Stimulated activated CD4-positive, alpha-beta T cell treated with anti-CD3 and anti-CD28 coated beads, TNF-alpha, amount 100 ng/mL, for 4 hours (primary cell): ENCODE measurements around the gene IRF9.

Experiments
- DNase-seq, 3 experiments: peaks; one replicate each; pipeline ENCODE4 v3.0.0-alpha.2; 2020; ENCODE audit warnings: low read depth in 3 of 3

The IRF9 gene

DNA sequence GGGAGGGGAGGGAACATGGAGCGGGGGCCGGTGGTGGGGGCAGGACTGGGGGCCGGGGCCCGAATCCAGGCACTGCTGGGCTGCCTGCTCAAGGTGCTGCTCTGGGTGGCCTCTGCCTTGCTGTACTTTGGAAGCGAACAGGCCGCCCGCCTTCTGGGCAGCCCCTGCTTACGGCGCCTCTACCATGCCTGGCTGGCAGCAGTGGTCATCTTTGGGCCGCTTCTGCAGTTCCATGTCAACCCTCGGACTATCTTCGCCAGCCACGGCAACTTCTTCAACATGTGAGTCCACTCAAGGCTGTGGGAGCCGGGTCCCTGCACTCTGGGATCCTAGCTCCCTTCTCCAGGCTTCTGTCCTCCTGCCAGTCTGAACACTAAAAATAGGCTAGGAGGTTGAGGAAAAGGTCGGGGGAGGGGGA is 29.5 kb upstream of the IRF9 start:
- no peak for DNase-seq

DNA sequence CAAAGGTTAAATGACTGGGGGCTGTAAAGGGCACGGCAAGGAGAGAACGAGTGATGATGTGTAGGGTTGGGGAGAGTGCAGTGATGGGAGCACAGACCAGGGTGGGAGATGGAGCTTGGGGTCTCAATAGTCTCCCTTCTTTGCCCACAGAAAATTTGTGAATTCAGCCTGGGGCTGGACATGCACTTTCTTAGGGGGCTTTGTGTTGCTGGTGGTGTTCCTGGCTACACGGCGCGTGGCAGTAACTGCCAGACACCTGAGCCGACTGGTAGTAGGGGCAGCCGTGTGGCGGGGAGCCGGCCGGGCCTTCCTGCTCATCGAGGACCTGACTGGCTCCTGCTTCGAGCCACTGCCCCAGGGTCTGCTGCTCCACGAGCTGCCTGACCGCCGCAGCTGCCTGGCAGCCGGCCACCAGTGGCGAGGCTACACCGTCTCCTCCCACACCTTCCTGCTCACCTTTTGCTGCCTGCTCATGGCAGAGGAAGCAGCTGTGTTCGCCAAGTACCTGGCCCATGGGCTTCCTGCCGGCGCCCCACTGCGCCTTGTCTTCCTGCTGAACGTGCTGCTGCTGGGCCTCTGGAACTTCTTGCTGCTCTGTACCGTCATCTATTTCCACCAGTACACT is 28.9 kb upstream of the IRF9 start:
- DNase-seq, result no peak

DNA sequence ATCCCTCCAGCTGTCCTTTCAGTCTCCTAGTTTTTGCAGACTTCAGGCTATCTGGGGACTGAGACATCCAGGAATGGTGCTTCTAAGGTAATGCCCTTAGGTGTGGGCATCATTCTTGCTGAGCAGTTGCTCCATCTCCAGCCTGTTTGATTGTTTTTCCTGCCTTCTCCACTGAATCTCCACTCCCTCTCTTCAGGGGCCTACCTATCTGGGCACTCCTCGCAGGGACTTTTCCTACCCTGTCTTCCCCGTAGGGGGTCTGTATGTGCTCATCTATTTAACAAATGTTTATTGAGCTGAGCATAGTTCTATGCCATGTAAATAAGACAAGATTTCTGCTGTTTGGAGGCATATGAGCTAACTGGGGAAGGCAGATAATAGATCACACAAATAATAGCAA is 28.1 kb upstream of the IRF9 start:
- no peak for DNase-seq

DNA sequence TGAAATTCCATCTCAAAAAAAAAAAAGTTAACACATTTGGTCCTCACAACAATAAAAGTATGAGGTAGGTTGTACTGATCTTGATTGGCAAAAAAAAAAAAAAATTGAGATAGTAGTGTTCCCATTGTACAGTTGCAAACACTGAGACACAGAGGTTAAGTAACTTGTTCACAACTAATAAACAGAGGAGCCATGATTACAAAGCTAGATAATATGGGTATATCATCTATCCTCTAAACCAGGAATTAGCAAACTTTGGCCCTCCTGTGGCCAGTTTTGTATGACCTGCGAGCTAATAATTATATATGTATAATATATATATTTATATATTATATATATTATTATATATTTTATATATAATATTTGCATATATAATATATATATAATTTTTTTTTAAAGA is 27.3 kb upstream of the IRF9 start:
- no peak for DNase-seq

DNA sequence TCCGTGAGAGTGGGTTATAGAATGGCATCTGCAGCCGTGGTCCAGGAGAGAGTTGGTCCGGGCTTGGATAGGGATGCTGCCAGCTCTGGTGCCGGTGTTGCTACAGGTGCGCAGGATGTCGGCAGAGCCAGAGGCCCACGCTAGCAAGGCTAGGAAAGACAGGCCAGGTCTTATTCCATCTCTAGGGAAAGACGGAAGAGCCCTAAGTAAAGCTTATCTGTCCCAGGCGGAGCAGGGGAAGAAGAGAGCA is 25.6 kb upstream of the IRF9 start:
- DNase-seq, result no peak

DNA sequence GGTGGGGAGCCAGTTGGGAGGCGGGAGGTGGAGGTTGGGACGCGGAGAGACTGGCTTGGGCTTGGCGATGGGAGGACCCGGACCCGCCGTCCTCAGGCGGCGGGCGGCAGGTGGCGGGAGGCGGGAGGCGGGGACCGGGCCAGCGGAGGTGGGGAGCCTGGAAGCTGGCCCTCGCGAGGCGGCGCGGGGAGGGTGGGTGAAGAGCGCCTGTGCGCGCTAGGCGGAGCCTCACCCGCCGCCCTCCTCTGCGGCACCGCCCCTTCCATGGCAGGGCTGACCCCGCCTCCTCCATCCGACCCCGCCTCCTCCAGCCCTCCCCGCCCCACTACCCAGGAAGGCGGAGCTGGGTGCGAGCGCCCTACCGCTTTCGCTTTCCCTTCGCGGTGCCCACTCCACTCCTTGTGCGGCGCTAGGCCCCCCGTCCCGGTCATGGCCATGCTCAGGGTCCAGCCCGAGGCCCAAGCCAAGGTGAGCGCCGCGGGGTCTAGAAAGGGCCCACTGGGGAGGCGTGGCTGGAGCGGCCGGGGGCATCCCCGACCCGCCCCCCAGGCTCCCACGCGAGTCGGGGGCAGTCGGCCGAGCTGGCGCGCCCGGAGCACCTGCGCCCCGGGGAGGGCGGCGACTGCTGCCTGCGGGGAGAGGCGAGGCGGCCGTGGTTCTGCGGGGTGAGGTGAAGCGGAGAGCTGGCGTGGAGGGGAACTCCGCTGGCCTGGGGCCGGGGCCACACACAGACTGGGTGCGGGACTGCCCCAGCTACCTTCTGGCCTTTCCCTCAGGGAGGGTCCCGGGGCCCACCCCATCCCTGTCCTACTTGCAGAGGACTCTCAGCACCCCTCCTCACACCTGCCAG is 25.0 kb upstream of the IRF9 start, which contains the start of gene PSME1:
Gene PSME1 (plus strand): TSS at position 361 of the 850 bp plus-strand sequence. CDS start 69 bp downstream, at position 430.
- peak; percentile 91 to 94 (median 91) for DNase-seq

DNA sequence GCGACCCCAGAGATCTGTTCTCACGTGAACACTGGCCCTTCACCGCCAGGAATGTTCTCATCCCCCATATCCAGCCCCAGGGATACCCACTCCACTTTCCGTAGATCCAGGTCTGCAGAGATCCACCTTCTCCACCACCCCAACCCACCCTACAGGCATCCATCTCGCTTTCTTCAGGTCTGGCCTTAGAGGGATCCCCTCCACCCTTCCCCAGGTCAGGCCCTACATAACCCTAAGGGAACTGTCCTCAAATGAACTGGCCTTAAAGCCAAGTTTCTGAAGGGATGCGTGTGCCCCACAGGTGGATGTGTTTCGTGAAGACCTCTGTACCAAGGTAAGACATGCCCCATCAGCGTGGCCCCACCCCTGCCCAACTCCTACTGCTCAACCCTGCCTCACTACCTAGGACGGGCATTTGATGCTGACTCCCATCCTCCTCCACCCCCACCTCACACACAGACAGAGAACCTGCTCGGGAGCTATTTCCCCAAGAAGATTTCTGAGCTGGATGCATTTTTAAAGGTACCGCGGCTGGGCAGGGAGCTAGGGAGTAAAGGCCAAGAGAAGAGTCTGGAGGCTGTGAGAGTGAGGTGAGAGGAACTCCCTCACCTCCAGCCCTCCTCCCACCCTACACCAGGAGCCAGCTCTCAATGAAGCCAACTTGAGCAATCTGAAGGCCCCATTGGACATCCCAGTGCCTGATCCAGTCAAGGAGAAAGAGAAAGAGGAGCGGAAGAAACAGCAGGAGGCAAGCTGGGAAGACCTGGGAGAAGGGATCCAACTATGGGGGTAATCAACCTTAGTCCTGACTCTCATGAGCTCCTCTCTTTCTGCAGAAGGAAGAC is 24.2 kb upstream of the IRF9 start:
- no peak for DNase-seq

DNA sequence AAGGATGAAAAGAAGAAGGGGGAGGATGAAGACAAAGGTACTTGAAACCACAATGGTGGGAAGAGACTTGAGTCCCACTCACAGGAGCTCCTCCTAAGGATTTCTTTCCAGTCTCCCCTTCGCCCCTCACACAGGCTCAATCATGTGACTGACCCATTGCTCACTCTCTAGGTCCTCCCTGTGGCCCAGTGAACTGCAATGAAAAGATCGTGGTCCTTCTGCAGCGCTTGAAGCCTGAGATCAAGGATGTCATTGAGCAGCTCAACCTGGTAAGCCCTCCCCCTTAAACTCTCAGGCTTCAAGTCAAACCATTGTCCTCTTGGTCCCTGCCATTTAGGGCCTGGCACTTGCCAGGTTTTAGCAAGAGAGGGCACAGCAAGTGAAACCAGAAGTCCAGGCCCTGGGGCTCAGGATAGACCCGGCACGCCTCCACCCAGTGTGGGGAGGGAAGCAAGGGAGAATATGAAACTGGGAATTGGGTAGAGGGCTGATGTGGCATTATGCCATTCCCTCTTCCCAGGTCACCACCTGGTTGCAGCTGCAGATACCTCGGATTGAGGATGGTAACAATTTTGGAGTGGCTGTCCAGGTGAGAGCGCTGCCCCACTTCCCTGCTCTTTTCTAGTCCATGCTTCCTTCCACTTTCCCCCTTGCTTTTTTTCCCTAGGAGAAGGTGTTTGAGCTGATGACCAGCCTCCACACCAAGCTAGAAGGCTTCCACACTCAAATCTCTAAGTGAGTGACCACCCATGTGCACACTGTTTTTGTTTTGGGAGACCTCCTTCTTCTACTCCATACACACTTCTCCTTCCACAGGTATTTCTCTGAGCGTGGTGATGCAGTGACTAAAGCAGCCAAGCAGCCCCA is 23.3 kb upstream of the IRF9 start:
- DNase-seq, result no peak

DNA sequence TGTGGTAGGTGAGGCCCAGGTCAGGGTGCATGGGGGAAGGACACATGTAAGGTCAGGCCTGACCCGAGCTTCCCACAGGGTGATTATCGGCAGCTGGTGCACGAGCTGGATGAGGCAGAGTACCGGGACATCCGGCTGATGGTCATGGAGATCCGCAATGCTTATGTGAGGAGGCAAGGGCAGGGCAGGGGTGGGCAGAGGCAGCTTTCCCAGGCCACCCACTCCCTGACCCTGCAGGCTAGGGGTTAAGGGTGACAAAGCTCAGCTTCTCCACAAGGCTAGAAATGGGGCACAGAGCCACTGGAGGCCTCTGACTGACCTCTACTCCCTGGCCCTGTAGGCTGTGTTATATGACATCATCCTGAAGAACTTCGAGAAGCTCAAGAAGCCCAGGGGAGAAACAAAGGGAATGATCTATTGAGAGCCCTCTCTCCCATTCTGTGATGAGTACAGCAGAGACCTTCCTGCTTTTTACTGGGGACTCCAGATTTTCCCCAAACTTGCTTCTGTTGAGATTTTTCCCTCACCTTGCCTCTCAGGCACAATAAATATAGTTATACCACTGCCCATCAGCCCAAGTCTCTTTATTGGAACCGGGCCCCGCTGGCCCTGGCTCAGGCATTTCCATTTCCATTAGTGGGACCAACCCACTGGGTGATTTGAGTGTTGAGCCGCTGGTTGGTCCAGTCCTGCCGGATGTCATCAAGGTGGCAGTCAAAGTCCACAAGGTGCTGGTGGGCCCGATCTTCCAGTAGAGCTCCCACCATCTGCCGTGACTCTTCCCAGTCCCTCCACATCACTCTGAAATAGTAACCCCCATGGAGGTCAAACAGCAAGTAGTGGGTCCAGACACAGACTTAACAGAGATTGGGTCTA is 22.4 kb upstream of the IRF9 start:
- no peak for DNase-seq

DNA sequence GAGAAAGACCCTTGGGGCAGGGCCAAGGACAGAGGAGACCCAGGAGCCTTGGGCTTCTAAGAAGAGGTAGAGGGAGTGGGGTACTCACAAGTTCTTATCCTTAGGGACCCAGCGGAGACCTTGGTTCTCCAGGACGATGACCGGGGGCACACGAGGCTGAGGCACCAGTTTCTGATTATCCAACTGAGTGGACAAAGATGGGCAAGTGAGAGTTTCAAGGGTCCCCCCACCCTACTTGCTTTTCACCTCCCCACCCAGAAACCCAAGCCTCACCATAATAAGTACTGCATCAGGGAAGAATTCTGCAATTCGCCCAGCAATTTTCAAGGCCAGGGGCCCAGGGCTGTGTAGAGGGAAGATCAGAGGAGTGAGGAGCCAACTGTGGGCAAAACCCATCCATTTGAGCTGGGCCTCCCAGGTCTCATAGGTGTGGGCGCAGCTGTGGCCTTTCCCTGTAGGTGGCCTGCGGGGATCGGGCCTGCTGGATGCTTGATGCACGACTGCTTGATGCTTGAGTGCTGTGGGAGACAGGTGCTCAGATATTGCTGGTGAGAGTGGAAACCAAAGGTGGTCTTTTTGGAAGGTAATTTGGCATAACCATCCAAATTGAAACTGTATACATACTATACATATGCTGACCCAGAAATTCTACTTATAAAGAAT is 21.7 kb upstream of the IRF9 start:
- no peak for DNase-seq

DNA sequence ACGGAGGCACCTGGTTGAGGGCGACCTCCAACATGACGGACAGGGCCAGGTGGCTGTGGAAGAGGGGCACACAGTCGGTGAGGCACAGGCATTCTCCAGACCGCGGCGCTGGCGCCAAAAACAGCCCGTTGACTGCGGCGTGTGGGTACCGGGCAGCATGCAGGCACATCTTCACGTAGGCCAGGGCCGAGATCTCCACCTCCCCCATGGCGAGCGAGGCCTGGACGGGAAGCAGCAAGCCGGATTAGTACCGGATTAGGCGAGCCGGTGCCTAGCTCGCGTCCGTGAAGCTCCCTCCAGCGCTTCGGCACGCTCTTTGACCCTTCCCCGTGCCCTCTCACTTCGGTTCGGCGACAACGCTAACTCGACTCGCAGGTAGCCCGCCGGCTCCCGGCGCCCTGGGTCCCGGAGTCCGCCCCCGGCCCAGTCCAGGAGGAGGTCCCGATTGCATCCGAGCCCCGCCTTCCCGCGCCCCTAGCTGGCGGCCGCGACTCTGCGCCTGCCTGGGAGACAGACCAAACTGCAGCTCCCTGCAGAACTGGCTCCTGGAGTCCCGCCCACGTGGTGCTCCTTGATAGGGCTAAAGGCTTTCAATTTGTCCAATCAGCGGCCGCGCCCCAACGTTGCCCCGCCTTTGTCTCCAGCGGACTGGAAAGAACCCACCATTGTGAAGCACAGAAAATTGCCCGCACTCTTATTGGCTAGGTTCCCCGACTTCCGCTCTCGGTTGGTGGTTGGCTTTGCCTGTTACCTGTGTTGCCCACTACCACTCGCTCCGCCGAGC is 19.8 kb upstream of the IRF9 start, which contains the start of gene EMC9:
Gene EMC9 (minus strand): TSS at position 495 of the 784 bp plus-strand sequence. CDS start 287 bp downstream, at position 208.
- peak; percentile 98 to 99 (median 99) for DNase-seq

DNA sequence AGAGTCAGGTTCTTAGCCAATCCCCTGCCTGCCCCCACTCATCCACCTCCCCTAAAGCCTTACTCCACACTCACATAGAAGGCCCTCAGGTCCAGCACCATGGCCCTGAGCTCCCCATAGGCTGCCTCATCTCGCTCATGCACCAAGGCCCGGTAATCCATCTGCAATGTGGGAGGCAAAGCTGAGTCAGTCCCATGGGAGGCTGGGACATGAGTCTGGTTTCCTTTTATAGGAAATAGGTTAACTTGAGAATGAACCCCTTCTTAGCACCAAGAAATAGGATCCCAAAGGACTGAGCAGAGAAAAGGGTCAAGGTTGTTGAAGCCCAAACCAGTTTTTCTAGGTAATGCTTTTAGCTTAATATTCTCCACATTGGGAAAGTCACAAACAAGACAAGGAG is 17.6 kb upstream of the IRF9 start:
- DNase-seq, result no peak

DNA sequence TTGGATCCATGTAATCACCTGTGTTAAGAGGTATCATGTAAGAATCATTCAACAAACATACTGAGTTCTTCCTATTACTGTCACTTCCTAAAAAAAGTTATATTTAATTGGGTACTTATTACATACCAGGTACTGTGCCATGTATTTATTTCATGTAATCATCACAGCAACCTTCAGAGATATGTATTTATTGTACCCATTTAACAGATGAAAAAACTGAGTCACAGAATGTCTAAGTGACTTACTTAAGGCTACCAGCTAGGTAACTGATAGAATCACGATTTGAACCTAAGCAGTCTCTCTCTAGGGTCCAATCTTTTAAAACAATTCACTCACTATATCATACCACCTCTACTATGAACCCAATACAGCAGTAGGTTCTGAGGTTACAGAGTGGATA is 16.6 kb upstream of the IRF9 start:
- DNase-seq, result no peak

DNA sequence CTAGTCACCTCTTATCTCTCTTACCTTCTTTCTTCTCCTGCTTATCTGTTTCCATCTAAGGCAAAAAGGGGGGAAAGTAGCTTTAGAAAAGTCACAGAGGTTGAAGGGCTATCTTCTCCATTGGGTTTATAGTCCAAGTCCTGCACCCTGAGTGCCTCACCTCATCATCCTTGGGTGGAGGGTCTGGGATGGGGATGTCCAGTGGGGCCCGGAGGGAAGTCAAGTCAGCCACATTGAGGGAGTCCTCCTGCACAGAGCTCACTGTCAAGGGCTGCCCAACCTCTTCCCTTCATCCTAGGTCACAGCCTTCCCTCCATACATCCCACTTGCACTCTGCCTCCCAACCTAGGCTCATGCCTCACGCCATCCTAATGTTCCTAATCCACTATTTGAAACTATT is 15.8 kb upstream of the IRF9 start:
- no peak for DNase-seq

DNA sequence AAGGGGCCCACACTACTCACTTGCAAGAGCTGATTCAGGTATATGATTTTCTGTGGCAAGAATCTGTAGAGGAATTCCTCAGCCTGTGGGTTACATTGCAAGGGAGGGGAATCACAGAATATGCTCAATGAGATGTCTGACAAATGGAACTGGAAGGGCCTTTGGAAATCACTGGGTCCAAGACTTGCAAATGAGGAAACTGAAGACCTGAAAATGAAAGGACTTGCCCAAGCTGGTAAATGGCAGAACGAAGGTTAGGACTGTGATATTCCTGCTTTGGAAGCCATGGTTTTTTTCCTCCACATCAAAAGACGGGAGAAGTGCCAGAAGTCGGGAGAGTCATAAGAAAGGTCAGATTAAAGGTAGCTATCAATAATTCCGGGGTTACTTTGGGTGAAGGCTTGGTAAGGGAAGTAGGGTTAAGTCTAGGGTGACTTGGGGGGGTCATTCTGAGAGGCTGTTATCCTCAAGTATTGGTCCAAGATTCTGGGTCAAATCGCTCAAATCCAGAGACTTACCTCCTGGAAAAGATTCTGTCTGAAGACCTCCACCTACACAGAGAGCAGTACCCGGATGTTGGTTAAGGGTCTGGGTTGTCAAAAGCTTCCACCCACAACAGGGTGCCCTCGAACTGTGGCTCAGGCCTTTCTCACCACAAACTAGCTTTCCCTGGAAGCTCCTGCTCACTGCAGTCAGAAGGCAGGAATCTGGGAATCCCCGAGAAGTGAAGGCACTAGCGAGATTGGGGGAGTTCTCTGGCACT is 15.2 kb upstream of the IRF9 start:
- no peak for DNase-seq

DNA sequence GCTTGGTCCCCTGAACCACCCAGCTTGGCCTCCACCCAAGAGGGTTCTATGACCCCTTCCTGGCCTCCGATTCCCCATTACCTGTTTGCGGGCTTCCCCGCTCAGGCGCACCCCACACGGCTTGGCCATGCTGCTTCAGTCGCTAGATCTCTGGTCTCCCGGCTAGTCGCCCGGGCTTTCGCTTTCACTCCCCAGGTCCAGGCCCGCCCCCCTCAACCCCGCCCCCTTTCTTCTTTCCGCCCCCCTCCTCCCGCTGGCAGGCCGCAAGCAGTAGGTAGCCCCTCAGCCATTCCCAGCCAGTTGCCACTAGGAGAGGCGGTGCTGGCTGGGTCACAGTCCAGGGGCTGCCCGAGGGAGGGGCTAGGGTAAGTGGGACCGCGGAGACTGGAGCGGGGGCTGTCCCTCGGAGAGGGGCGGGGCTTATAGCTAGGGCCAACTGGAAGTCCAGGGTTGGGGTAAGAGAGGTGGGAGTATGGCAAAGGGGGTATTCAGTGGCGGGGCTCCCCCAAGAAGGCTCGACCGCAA is 14.6 kb upstream of the IRF9 start, which contains the start of gene PSME2:
Gene PSME2 (minus strand): TSS at position 158 of the 525 bp plus-strand sequence. CDS start 29 bp downstream, at position 129.
- DNase-seq, result peak; percentile 67 to 72 (median 67)

DNA sequence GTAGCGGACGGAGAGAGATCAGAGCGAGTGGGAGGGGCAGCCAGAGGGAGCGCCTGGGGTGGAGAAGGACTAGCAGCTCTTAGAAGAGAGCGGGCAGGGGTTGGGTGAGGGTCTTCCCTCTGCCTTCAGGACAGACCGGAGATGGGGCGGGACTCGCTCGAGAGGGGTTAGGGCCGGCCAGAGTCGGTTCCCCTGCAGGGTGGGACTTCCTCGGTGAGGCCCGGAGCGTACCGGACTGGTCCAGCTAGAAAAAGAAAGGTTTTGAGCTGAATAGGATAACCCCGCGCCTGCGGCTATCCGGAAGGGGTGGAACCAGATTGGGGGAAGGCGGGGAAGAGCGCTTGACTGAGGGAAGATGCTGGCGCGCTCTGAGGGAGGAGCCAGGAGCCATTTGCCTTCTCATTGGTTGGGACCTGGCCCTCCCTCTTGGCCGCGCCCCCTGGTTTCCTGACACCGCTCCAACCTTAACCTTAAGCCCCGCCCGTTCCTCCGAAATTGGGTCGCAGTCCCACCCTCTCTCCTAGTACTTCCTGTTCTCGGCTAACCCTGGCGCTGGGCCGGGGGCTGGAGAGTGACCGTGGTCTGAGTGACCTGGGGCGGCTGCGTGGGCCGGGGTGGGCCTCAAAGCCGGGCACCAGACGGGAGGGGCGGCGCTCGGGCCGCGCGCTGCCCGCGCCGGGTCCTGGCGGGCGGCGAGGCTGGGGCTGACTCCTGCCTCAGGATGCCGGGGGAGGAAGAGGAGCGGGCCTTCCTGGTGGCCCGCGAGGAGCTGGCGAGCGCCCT is 13.9 kb upstream of the IRF9 start, which contains the start of gene RNF31:
Gene RNF31 (plus strand): TSS at position 521 of the 783 bp plus-strand sequence. CDS start 201 bp downstream, at position 722.
- DNase-seq, result peak; percentile 93 to 97 (median 95)
